NCI-H2196 treated with DMSO at 0.1 percent for 48 hours (cell line): ENCODE results near the gene PPL.
"Not testable (repeated sequence)": the region's sequence is repeated elsewhere in the genome, so short reads cannot be mapped to it uniquely, and the experiment has no call there.

ENCODE experiments used
- DNase-seq: peaks from one replicate; lab custom pipeline; 2025; ENCODE audit not compliant: unreplicated experiment; lab: John Stamatoyannopoulos, UW

The PPL gene

GRCh38 chr16:4960579-4960978, 23.6 kb upstream of the PPL start:
- no peak for DNase-seq

- DNase-seq = no peak
Measured at GRCh38 chr16:4958510-4959438, 21.8 kb upstream of the PPL start.

- DNase-seq = peak; percentile 94
Measured at GRCh38 chr16:4957720-4958509, 21.0 kb upstream of the PPL start, which contains the start of gene SEC14L5. TSS of gene SEC14L5 (plus strand) at chr16:4958330. CDS start at chr16:4959324, 994 bp downstream.

GRCh38 chr16:4957420-4957719, 20.4 kb upstream of the PPL start:
- no peak for DNase-seq

- no peak for DNase-seq
Measured at GRCh38 chr16:4954714-4955113, 17.8 kb upstream of the PPL start.

- not testable (repeated sequence) for DNase-seq
Measured at GRCh38 chr16:4951583-4951982, 14.6 kb upstream of the PPL start.

- no peak for DNase-seq
Measured at GRCh38 chr16:4949986-4950385, 13.0 kb upstream of the PPL start.

GRCh38 chr16:4948903-4949766, 12.2 kb upstream of the PPL start:
- DNase-seq = no peak

GRCh38 chr16:4947722-4948503, 11.0 kb upstream of the PPL start:
- peak; percentile 19 for DNase-seq

- DNase-seq = no peak
Measured at GRCh38 chr16:4946917-4947316, 10.0 kb upstream of the PPL start.

GRCh38 chr16:4945560-4946502, 8.9 kb upstream of the PPL start:
- no peak for DNase-seq

GRCh38 chr16:4944333-4945281, 7.7 kb upstream of the PPL start:
- DNase-seq = peak; percentile 93

GRCh38 chr16:4942481-4942880, 5.5 kb upstream of the PPL start:
- DNase-seq = no peak

- DNase-seq = no peak
Measured at GRCh38 chr16:4940719-4941118, 3.8 kb upstream of the PPL start.

GRCh38 chr16:4938683-4939030, 1.7 kb upstream of the PPL start:
- DNase-seq = no peak

- peak; percentile 23 for DNase-seq
Measured at GRCh38 chr16:4937782-4938682, 1.1 kb upstream of the PPL start.
